Trophoblast cell (in vitro differentiated cells and primary cell): ENCODE results near the gene AMMECR1.
A peak's percentile ranks its signal among the peaks of the same experiment; 100 is the strongest.

Experiments
- DNase-seq, 2 donors: peaks; one replicate each; pipeline ENCODE4 v3.0.0-alpha.2; 2016
- H2AFZ ChIP-seq: 2 replicates; pipeline ENCODE4 v1.6.1; 2013; ENCODE audit warnings: low read length, moderate library complexity, mild to moderate bottlenecking; ENCODE audit not compliant: insufficient read depth, poor library complexity
- H2AK5ac ChIP-seq: 2 replicates; pipeline ENCODE4 v1.6.1; 2013; ENCODE audit warnings: mild to moderate bottlenecking, low read length
- H2BK120ac ChIP-seq: 2 replicates; pipeline ENCODE4 v1.6.1; 2013; ENCODE audit warnings: low read length, mild to moderate bottlenecking, moderate library complexity; ENCODE audit not compliant: insufficient read depth, poor library complexity
- H2BK12ac ChIP-seq: 2 replicates; pipeline ENCODE4 v1.6.1; 2013; ENCODE audit warnings: mild to moderate bottlenecking, low read length, moderate library complexity
- H2BK5ac ChIP-seq: 2 replicates; pipeline ENCODE4 v1.6.1; 2013; ENCODE audit warnings: low read length, low read depth, moderate library complexity, mild to moderate bottlenecking; ENCODE audit not compliant: poor library complexity
- H3K14ac ChIP-seq: 2 replicates; pipeline ENCODE4 v1.6.1; 2013; ENCODE audit warnings: mild to moderate bottlenecking, low read length
- H3K18ac ChIP-seq: 2 replicates; pipeline ENCODE4 v1.6.1; 2013; ENCODE audit warnings: mild to moderate bottlenecking, low read length
- H3K23ac ChIP-seq: 2 replicates; pipeline ENCODE4 v1.6.1; 2013; ENCODE audit warnings: low read length
- H3K27ac ChIP-seq: 2 replicates; pipeline ENCODE4 v1.5.1; 2013; ENCODE audit warnings: low read depth, mild to moderate bottlenecking, inconsistent platforms, low read length, moderate library complexity
- H3K27me3 ChIP-seq: 2 replicates; pipeline ENCODE4 v1.6.1; 2013; ENCODE audit warnings: inconsistent platforms, mild to moderate bottlenecking, low read length, moderate library complexity; ENCODE audit not compliant: insufficient read depth
- H3K36me3 ChIP-seq, 2 experiments: 1 replicate in 1 of 2; 2 replicates in 1 of 2; pipeline ENCODE4 v1.6.1; 2013; ENCODE audit warnings: low read length in 2 of 2, mild to moderate bottlenecking in 2 of 2, moderate library complexity in 1 of 2; ENCODE audit not compliant: insufficient read depth in 2 of 2, control insufficient read depth in 1 of 2
- H3K4ac ChIP-seq: 2 replicates; pipeline ENCODE4 v1.6.1; 2013; ENCODE audit warnings: low read depth, mild to moderate bottlenecking, low read length, moderate library complexity
- H3K4me1 ChIP-seq, 2 experiments: 1 replicate in 1 of 2; 2 replicates in 1 of 2; pipeline ENCODE4 v1.6.1; 2013; ENCODE audit warnings: low read length in 2 of 2, mild to moderate bottlenecking in 2 of 2, moderate library complexity in 1 of 2; ENCODE audit not compliant: insufficient read depth in 2 of 2, control insufficient read depth in 1 of 2
- H3K4me2 ChIP-seq: 2 replicates; pipeline ENCODE4 v1.6.1; 2013; ENCODE audit warnings: inconsistent platforms, mild to moderate bottlenecking, low read length, moderate library complexity
- H3K4me3 ChIP-seq: 2 replicates; pipeline ENCODE4 v1.5.1; 2013; ENCODE audit warnings: mild to moderate bottlenecking, low read depth, low read length, inconsistent platforms
- H3K79me1 ChIP-seq: one replicate; pipeline ENCODE4 v1.6.1; 2013; ENCODE audit warnings: low read length
- H3K79me2 ChIP-seq: 2 replicates; pipeline ENCODE4 v1.6.1; 2013; ENCODE audit warnings: low read length, mild to moderate bottlenecking; ENCODE audit not compliant: control insufficient read depth, insufficient read depth, poor library complexity
- H3K9ac ChIP-seq: 2 replicates; pipeline ENCODE4 v1.6.1; 2013; ENCODE audit warnings: mild to moderate bottlenecking, low read length
- H3K9me3 ChIP-seq: 2 replicates; pipeline ENCODE4 v1.6.1; 2013; ENCODE audit warnings: low read depth, mild to moderate bottlenecking, control low read depth, inconsistent platforms, low read length; ENCODE audit not compliant: insufficient read depth
- H4K12ac ChIP-seq: 2 replicates; pipeline ENCODE4 v1.6.1; 2013; ENCODE audit warnings: low read depth, mild to moderate bottlenecking, low read length, moderate library complexity
- H4K8ac ChIP-seq: 2 replicates; pipeline ENCODE4 v1.6.1; 2013; ENCODE audit warnings: low read depth, mild to moderate bottlenecking, low read length, moderate library complexity
- H4K91ac ChIP-seq: one replicate; pipeline ENCODE4 v1.6.1; 2013; ENCODE audit warnings: low read depth, mild to moderate bottlenecking, low read length, moderate library complexity
- WGBS: extraction: QIAGEN DNeasy Blood & Tissue Kit; methylation state at CpG from one replicate; pipeline ENCODE4 v1.1.7; 2013; ENCODE audit warnings: missing lambda C conversion rate; ENCODE audit not compliant: insufficient read length, insufficient coverage; ENCODE audit errors: extremely low coverage; 5-methylcytosine and 5-hydroxymethylcytosine counted together

The AMMECR1 gene

DNA sequence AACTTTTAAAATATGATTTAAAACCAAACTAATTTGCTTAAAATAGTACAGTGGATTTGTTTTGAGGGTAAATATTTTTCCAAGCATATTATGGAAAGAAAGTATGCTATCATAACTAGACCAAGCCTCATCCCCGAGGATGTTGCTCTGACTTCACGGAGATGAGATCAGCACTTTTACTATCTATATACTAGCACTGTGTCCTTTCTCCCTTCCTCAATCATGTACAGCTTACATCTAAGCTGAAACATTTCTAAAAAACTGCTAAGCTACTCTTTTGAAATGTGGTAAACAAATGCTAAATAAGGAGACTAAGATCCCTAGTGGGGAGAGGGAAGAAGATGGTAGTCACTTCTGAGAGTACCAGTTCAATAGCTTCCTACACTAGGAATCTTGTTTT is 23.8 kb downstream of the AMMECR1 start:
- Histone ChIP-seq H3K79me1 (no peaks in the 10 kb centered on the region), H3K9ac (no peak overlapping the region), H3K79me2 (no peaks in the 10 kb centered on the region), H4K12ac (no peak overlapping the region), H3K9me3 (no peaks in the 10 kb centered on the region), H4K91ac (no peak overlapping the region), H2BK5ac (no peak overlapping the region), H3K36me3 (no peaks in the 10 kb centered on the region), H3K4me2 (no peak overlapping the region), H4K8ac (no peak overlapping the region), H2AK5ac (no peak overlapping the region), H3K18ac (no peak overlapping the region), H2BK120ac (no peak overlapping the region), H3K14ac (no peak overlapping the region), H3K4ac (no peak overlapping the region), H3K4me3 (no peak overlapping the region), H2BK12ac (no peak overlapping the region), H2AFZ (no peak overlapping the region), H3K4me1 (no peaks in the 10 kb centered on the region), H3K23ac (no peak overlapping the region), H3K27me3 (no peaks in the 10 kb centered on the region), H3K27ac (no peak overlapping the region)
- DNase-seq = no peak
- no CpG with 5 or more reads among the region's 2 CpGs for WGBS

DNA sequence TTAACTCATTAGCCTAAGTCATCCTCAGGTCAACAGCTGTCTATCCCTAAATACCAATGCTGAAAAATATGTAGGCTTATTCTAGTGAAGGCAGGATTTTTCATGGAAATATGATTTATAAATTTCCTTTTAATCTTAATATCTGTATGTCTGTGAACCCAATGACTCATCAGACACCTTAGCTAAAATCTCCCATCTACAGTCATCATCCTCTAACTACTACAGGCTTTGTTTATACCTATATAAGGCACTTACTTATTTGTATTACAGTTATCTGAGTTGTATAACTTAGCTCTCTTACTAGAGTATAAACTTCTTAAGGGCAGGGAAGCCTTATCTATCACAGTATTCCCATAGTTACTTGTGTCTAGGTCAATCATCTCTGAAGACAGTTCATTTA is 24.2 kb downstream of the AMMECR1 start:
- Histone ChIP-seq H3K4ac (no peak overlapping the region), H3K27ac (no peak overlapping the region), H2BK12ac (no peak overlapping the region), H3K27me3 (no peaks in the 10 kb centered on the region), H3K36me3 (no peaks in the 10 kb centered on the region), H3K23ac (no peak overlapping the region), H3K9ac (no peak overlapping the region), H3K79me2 (no peaks in the 10 kb centered on the region), H2AK5ac (no peak overlapping the region), H3K4me2 (no peak overlapping the region), H2BK5ac (no peak overlapping the region), H3K4me1 (no peaks in the 10 kb centered on the region), H3K79me1 (no peaks in the 10 kb centered on the region), H4K8ac (no peak overlapping the region), H4K12ac (no peak overlapping the region), H4K91ac (no peak overlapping the region), H3K4me3 (no peak overlapping the region), H3K18ac (no peak overlapping the region), H2AFZ (no peak overlapping the region), H3K14ac (no peak overlapping the region), H3K9me3 (no peaks in the 10 kb centered on the region), H2BK120ac (no peak overlapping the region)
- no peak for DNase-seq

DNA sequence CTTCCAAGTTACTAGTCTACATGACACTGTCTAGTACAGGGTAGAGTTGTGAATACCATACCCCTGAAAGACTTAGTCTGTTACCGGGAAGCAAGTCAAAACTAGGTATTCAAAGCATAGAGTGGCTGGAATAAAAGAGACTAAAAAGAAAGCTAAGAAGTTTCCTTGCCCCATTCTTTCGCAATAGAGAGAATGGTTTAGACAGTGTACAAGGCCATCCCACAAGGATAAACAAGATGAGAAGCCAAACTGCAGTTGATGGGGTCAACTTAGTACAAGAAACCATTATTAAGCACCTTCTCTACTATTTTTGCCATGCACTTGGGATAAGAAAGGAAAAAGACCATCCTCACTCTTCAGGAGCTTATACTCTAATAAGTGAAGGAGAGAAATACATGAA is 30.3 kb downstream of the AMMECR1 start:
- Histone ChIP-seq H2BK12ac (no peak overlapping the region), H3K4me3 (no peak overlapping the region), H3K4me1 (peaks cover 0 to 5% of the 10 kb centered on the region in 2 experiments), H2BK120ac (no peak overlapping the region), H4K91ac (no peak overlapping the region), H4K12ac (no peak overlapping the region), H3K9me3 (no peaks in the 10 kb centered on the region), H3K23ac (no peak overlapping the region), H3K4ac (no peak overlapping the region), H2AK5ac (no peak overlapping the region), H3K27me3 (no peaks in the 10 kb centered on the region), H3K27ac (no peak overlapping the region), H3K36me3 (no peaks in the 10 kb centered on the region), H3K79me1 (no peaks in the 10 kb centered on the region), H3K18ac (no peak overlapping the region), H3K9ac (no peak overlapping the region), H4K8ac (no peak overlapping the region), H2BK5ac (no peak overlapping the region), H3K14ac (no peak overlapping the region), H2AFZ (no peak overlapping the region), H3K4me2 (no peak overlapping the region), H3K79me2 (no peaks in the 10 kb centered on the region)
- WGBS = no CpG with 5 or more reads among the region's 2 CpGs
- no peak for DNase-seq

DNA sequence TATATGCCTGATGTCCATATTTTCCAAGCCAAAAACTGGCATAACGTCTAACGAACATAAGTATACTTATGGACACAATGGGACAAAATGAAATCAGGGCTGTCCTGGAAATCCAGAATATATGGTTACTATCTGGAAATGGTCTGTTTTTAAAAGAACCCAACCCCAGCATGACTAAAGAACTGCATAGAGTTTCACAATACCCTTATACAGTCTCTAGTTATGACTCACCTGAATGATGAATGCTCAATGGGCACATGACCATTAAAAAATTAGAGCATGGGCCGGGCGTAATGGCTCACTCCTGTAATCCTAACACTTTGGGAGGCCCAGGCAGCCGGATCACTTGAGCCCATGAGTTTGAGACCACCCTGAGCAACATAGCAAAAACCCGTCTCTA is 31.8 kb downstream of the AMMECR1 start:
- H3K79me2 ChIP-seq = no peaks in the 10 kb centered on the region
- no peak overlapping the region for H3K27ac ChIP-seq
- H2AFZ ChIP-seq = no peak overlapping the region
- H2BK120ac ChIP-seq = no peak overlapping the region
- WGBS = no CpG with 5 or more reads among the region's 6 CpGs
- no peak overlapping the region for H2AK5ac ChIP-seq
- H2BK5ac ChIP-seq = no peak overlapping the region
- DNase-seq = peak; percentile 18 to 78
- H3K4ac ChIP-seq = no peak overlapping the region
- no peaks in the 10 kb centered on the region for H3K36me3 ChIP-seq
- peaks cover 0 to 5% of the 10 kb centered on the region in 2 experiments for H3K4me1 ChIP-seq
- no peaks in the 10 kb centered on the region for H3K79me1 ChIP-seq
- H4K12ac ChIP-seq = no peak overlapping the region
- no peak overlapping the region for H4K8ac ChIP-seq
- no peak overlapping the region for H4K91ac ChIP-seq
- no peak overlapping the region for H3K4me2 ChIP-seq
- no peaks in the 10 kb centered on the region for H3K27me3 ChIP-seq
- H3K9me3 ChIP-seq = no peaks in the 10 kb centered on the region
- no peak overlapping the region for H3K4me3 ChIP-seq
- H3K9ac ChIP-seq = no peak overlapping the region
- no peak overlapping the region for H3K23ac ChIP-seq
- H3K14ac ChIP-seq = no peak overlapping the region
- H2BK12ac ChIP-seq = no peak overlapping the region
- no peak overlapping the region for H3K18ac ChIP-seq
